Activated naive CD8-positive, alpha-beta T cell treated with anti-CD3 and anti-CD28 coated beads, Interleukin-2, amount 50 U/mL, for 16 hours (primary cell): ENCODE data around the gene NHEJ1.

ENCODE experiments used
- DNase-seq: peaks from one replicate; pipeline ENCODE4 v3.0.0-alpha.2; 2020; ENCODE audit warnings: low read depth, low spot score

The NHEJ1 gene

GRCh38 chr2:219182331-219183150 is 21.9 kb upstream of the NHEJ1 start:
- DNase-seq = no peak

DNA sequence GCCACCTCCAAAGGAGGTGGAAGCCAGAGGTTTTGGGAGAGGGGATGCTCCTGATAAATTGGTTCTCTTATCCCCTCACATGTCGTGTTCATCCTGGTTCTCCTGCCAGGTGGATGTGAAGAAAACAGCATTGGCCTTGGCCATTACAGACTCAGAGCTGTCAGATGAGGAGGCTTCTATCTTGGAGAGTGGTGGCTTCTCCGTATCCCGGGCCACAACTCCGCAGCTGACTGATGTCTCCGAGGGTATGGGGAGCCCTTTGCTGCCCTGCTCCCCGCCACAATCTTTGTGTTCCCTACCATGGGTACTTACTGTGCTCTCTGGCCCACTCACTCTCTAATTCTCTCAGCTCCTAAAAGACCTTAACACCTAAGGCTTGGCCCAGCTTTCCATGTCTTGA is 20.9 kb upstream of the NHEJ1 start:
- DNase-seq = no peak

DNA sequence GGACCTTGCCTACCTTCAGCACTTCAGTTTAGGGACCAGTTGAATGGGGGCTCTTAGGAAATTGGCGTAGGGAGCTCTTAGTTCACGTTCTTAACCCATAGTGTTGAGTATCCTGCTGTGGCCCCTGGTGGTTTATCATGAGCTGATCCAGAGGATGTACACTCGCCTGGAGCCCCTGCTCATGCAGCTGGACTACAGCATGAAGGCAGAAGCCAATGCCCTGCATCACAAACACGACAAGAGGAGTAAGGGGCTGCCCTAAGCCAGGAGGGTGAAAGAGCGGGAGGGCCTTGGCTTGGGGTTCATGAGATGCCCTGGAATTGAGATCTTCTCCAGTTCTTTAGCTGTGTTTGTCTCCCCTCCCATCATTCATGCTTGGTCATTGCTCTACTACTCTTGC is 20.3 kb upstream of the NHEJ1 start:
- DNase-seq = no peak

DNA sequence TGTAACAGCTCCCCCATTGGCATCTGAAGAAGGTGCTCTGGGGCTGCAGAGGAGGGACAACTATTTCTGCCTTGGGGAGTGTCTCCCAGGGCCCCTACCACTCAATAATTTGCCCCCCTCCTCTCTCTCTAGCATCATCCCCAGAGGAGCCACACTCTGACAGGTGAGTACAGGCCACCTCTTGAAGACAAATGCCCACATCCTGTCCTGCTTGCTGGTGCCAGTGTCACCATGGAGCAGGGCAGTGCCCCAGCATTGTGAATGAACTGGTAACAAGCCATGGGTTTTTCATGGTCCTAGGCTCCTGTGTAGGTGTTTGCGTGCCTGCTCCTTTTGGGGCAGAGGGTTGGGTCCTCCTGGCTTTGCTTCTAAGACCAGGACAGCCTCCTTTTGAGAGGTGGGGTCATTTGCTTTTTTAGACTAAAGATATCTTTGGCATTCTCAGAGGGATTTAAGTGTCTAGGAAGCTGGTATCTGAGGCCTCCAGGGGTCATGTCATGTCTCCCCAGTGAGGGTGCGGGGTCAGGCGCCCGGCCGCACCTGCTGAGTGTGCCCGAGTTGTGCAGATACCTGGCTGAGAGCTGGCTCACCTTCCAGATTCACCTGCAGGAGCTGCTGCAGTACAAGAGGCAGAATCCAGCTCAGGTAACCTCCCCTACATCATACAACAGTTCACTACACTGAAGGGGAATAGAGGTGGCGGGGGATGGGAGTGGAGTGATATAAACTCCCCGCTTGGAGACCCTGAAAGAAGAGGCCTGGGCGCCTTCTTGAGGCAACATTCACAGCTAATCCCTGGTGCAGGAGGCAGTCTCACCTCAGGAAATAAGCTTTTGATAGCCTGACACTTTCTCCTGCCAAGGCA is 19.2 kb upstream of the NHEJ1 start:
- DNase-seq = no peak

- no peak for DNase-seq
Observed at GRCh38 chr2:219178377-219179175, 18.0 kb upstream of the NHEJ1 start.

DNA sequence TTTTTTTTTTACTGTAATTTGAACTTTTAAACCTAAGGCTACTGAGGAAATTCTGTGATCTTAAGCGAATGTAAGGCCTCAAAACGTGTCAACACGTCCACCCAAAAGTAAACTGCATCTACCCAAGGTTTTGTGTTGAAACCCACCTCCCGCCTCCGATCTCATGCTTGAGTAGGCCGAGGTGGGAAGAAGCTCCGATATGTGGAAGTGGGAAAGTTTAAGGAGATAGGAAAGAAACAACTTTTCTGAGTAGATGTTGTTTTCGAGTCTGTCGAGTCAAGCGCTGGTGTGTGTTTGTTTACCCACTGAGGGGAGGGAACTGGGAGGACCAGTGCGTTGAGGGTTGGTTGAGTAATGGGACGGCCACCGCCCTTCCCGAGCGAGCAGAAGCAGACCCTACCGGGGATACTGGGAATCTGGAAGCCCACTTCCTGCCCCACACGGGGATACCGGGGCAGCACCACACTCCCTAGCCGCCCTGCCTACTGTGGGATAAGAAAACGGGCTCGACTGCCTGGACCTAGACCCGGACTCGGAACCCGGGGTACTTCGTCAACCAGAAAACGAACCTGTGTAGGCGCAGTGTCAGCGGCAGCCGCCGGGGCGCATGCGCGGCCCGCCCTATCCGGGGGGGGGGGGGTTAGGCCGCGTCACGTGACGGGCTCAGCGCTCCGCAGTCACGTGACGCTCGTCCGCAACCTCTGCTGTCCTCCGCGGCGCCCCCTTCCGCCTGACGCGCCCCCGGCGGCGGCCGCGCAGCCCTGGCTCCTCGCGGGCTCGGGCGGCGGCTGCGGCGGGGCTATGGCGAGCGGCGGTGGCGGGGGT is 17.1 kb upstream of the NHEJ1 start, which contains the start of gene RETREG2:
Gene RETREG2, plus strand, starts transcription at position 724 of the 825 bp plus-strand sequence. Its CDS starts 78 bp downstream, at position 802.
- peak; percentile 40 for DNase-seq

GRCh38 chr2:219176818-219177551 is 16.4 kb upstream of the NHEJ1 start, which contains the start of gene CNPPD1:
TSS of gene CNPPD1 (minus strand) at chr2:219176925. CDS start at chr2:219176828, 97 bp downstream.
- peak; percentile 71 for DNase-seq

GRCh38 chr2:219175928-219176817 is 15.6 kb upstream of the NHEJ1 start:
- DNase-seq = no peak

- no peak for DNase-seq
Observed at GRCh38 chr2:219175486-219175885, 14.9 kb upstream of the NHEJ1 start.

GRCh38 chr2:219174801-219175200 is 14.2 kb upstream of the NHEJ1 start:
- DNase-seq = no peak

- DNase-seq = no peak
Observed at GRCh38 chr2:219174146-219174545, 13.5 kb upstream of the NHEJ1 start.

- no peak for DNase-seq
Observed at GRCh38 chr2:219173176-219173575, 12.6 kb upstream of the NHEJ1 start.

- DNase-seq = no peak
Observed at GRCh38 chr2:219172231-219173154, 11.9 kb upstream of the NHEJ1 start.

GRCh38 chr2:219171231-219171651 is 10.6 kb upstream of the NHEJ1 start:
- no peak for DNase-seq

DNA sequence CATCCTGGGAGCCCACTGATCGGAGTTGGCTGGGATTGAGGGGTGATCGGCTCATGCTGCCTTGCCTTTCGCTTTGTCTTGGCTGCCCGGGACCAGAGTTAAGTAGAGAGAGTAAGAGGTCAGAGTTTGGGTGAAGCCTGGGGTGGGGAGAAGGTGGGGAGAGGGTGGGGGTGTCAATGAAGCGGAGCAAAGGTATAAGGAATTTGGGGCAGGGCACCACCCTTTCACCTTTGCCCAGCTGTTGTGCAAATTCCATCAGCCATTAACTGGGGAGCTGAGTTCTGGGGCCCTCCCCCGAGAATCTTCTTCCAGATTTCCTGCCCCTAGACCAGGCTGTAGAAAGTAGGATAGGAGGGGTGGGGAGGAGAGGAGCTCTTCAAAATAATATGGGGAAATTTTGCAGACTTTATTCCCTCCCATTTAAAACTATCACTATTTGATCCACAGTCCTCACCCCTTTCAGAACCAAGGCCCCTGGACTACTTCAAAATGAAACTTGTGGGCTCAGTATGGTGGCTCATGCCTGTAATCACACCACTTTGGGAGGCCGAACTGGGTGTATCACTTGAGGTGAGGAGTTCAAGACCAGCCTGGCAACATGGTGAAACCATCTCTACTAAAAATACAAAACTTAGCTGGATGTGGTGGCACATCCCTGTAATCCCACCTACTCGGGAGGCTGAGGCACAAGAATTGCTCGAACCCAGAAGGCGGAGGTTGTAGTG is 9.5 kb upstream of the NHEJ1 start, which contains the start of gene SLC23A3:
Gene SLC23A3, minus strand, starts transcription at position 100 of the 725 bp plus-strand sequence. Its CDS starts 45 bp downstream, at position 55.
- DNase-seq = no peak

DNA sequence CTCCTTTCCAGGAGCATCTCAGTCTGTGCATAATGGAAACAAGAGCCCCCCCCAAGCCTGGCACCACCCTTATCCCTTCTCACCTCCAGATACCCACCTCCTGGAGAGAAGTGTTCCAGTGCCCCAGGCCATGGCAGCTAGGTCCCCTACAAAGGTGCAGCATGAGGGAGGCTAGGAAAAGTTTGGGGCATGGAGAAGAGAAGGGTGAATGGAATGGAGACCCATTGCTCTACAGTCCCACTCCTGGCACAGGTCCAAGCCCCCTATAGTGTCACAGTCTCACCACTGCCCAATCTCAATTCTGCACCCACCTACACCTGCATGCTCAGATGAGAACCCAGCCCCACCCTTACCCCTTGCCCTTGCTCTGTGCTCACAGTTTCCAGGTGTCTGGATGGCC is 8.3 kb upstream of the NHEJ1 start:
- no peak for DNase-seq

- no peak for DNase-seq
Observed at GRCh38 chr2:219168526-219168925, 7.9 kb upstream of the NHEJ1 start.
